22Rv1 (cell line): Measurements from ENCODE around the gene GMDS.

Experiments used
- H3K27ac ChIP-seq: fragments of 450-650 bp; 2 replicates; pipeline ENCODE4 v1.5.1; 2017
- CTCF ChIP-seq: fragments of 450-650 bp; IDR thresholded peaks from 2 replicates; pipeline ENCODE4 v1.5.1; 2017; ENCODE audit warnings: mild to moderate bottlenecking
- ZFX ChIP-seq: fragments of 450-650 bp; IDR thresholded peaks from 2 replicates; pipeline ENCODE4 v1.6.1; 2017; ENCODE audit warnings: antibody characterized with exemption, borderline replicate concordance

GMDS gene

DNA sequence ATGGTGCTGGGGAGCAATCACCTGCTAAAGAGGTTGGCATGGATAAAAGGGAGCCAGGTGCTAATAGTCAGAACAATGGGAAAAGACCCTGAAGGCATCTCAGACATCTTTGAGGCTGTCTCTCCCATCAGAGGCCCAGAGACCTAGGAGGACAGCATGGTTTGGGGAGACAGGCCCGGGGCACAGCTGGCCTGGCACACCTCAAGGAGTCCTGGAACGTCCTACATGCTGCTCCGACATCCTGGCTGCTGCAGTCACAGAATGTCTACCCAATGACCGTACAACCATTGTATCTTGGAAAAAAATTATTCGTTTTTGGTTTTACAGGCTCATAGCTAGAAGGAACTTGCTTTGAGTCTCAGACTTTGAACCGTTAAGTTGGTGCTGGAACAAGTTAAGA lies 4.4 kb downstream of the GMDS start:
- H3K27ac ChIP-seq, result no peak overlapping the region
- no peak for TF ChIP-seq CTCF

- no peak for TF ChIP-seq ZFX
Measured at GRCh38 chr6:2237001-2237400, 8.4 kb downstream of the GMDS start.

DNA sequence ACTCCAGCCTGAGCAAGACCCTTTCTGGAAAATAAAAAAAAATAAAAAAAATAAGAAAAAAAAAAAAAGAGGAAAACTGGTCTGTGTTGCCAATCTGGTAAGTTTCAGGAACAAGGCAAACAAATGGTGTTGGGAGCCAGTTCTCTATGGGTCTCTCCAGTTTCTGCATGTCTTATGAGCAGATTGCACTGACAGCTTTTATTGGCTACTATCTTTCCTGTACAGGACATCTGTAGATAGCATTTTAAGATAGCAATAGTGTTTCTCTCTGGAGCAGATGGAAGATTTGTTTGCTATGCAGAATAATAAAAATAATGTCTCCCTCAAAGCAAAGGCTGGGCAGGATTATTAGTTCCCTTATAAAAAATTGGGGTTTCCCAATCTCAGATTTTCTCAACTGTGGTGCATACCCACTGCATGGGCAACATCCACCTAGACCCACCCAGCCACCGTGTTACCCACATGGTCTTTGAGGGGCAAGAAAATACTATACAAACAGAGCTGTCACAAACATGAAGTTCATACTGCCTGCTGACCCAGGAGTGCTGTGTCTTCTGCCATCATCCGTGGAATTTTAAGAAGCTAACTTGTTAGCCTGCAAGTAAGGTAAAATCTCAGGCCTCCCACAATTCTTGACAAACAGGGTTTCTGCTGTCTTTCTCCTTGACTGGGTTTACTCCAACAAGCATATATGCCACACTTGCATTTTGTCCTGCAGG lies 9.5 kb downstream of the GMDS start:
- H3K27ac ChIP-seq, result no peak overlapping the region
- TF ChIP-seq ZFX (no peak), CTCF (no peak)

More at GRCh38 chr6:2237001-2237400, 8.4 kb downstream of the GMDS start:
- H3K27ac ChIP-seq, result no peak overlapping the region

GRCh38 chr6:2232445-2232844 lies 13.0 kb downstream of the GMDS start:
- TF ChIP-seq CTCF (no peak), ZFX (no peak)
- H3K27ac ChIP-seq, result no peak overlapping the region

DNA sequence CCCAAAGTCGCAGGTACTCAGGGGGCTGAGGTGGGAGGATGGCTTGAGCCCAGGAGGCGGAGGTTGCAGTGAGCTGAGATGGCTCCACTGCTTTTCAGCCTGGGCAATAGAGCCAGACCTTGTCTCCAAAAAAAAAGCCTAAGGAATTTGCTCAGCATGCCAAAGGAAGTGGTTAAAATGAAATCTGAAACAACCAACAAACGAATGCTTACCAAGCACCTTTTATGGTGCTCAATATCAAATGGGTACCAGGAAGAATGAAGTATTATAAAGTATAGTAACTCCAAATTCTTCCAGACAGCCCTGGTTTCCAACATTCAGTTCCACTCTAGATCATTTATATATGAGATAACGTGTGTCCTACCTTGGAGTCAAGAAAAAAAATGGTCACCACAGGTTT lies 14.0 kb downstream of the GMDS start:
- no peak overlapping the region for H3K27ac ChIP-seq
- TF ChIP-seq CTCF, result no peak
- no peak for TF ChIP-seq ZFX

- TF ChIP-seq CTCF, result no peak
- no peak overlapping the region for H3K27ac ChIP-seq
Measured at GRCh38 chr6:2230659-2231277, 14.6 kb downstream of the GMDS start.

- TF ChIP-seq CTCF (no peak), ZFX (no peak)
Measured at GRCh38 chr6:2229742-2230141, 15.7 kb downstream of the GMDS start.

More at GRCh38 chr6:2229742-2230141, 15.7 kb downstream of the GMDS start:
- H3K27ac ChIP-seq, result no peak overlapping the region
